CD4-positive, alpha-beta T cell treated with Interleukin-12 subunit alpha and Interleukin-12 subunit beta, for 1 hour (primary cell): ENCODE results near the gene KRTAP4-9.
"Not testable (repeated sequence)": the region's sequence is repeated elsewhere in the genome, so short reads cannot be mapped to it uniquely, and the experiment has no call there.

Source experiments
- DNase-seq: peaks from one replicate; pipeline ENCODE4 v3.0.0-alpha.2; 2020

KRTAP4-9 gene

GRCh38 chr17:41098481-41098880 is 6.7 kb upstream of the KRTAP4-9 start:
- no peak for DNase-seq

GRCh38 chr17:41099682-41100480 is 5.3 kb upstream of the KRTAP4-9 start:
- DNase-seq: not testable (repeated sequence)

GRCh38 chr17:41101586-41102259 is 3.5 kb upstream of the KRTAP4-9 start, which contains the start of gene KRTAP4-16:
Gene KRTAP4-16, minus strand, starts transcription at chr17:41102209. Its CDS starts 0 bp downstream, at chr17:41102209.
- no peak for DNase-seq

GRCh38 chr17:41103896-41104295 is 1.3 kb upstream of the KRTAP4-9 start:
- no peak for DNase-seq

- DNase-seq: not testable (repeated sequence)
Measured at GRCh38 chr17:41104386-41105038, 677 bp upstream of the KRTAP4-9 start.

- no peak for DNase-seq
Measured at GRCh38 chr17:41107941-41108450, 2.8 kb downstream of the KRTAP4-9 start.

- not testable (repeated sequence) for DNase-seq
Measured at GRCh38 chr17:41108728-41109386, 3.7 kb downstream of the KRTAP4-9 start.

- no peak for DNase-seq
Measured at GRCh38 chr17:41111151-41111885, 6.1 kb downstream of the KRTAP4-9 start.

GRCh38 chr17:41116297-41116696 is 11.1 kb downstream of the KRTAP4-9 start:
- DNase-seq: no peak

GRCh38 chr17:41117846-41118386 is 12.7 kb downstream of the KRTAP4-9 start, which contains the start of gene KRTAP4-11:
Gene KRTAP4-11, minus strand, starts transcription at chr17:41118373. Its CDS starts 58 bp downstream, at chr17:41118315.
- DNase-seq: not testable (repeated sequence)

- DNase-seq: no peak
Measured at GRCh38 chr17:41118721-41119120, 13.5 kb downstream of the KRTAP4-9 start.

- DNase-seq: peak; percentile 10
Measured at GRCh38 chr17:41119696-41120690, 14.8 kb downstream of the KRTAP4-9 start.

- DNase-seq: no peak
Measured at GRCh38 chr17:41121742-41122141, 16.6 kb downstream of the KRTAP4-9 start.

GRCh38 chr17:41123292-41123990 is 18.3 kb downstream of the KRTAP4-9 start:
- DNase-seq: not testable (repeated sequence)

GRCh38 chr17:41123991-41124371 is 18.8 kb downstream of the KRTAP4-9 start, which contains the start of gene KRTAP4-12:
Gene KRTAP4-12, minus strand, starts transcription at chr17:41124182. Its CDS starts 60 bp downstream, at chr17:41124122.
- DNase-seq: not testable (repeated sequence)

- no peak for DNase-seq
Measured at GRCh38 chr17:41125064-41125463, 19.9 kb downstream of the KRTAP4-9 start.

- DNase-seq: no peak
Measured at GRCh38 chr17:41126412-41126811, 21.2 kb downstream of the KRTAP4-9 start.

- DNase-seq: no peak
Measured at GRCh38 chr17:41127371-41127770, 22.2 kb downstream of the KRTAP4-9 start.

- no peak for DNase-seq
Measured at GRCh38 chr17:41131979-41132378, 26.8 kb downstream of the KRTAP4-9 start.
